HG03045 (cell line): ENCODE results near the gene MR1.

Source experiments
- ATAC-seq: cut with Tn5 transposase; IDR thresholded peaks from one replicate; pipeline ENCODE4 v1.9.1; 2021; ENCODE audit warnings: mild to moderate bottlenecking, moderate library complexity; ENCODE audit not compliant: unreplicated experiment

MR1 gene

GRCh38 chr1:181089017-181089675 is 55.4 kb downstream of the MR1 start:
- ATAC-seq = peak; percentile 13

GRCh38 chr1:181089676-181090544 is 56.1 kb downstream of the MR1 start:
- ATAC-seq = peak; percentile 35

DNA sequence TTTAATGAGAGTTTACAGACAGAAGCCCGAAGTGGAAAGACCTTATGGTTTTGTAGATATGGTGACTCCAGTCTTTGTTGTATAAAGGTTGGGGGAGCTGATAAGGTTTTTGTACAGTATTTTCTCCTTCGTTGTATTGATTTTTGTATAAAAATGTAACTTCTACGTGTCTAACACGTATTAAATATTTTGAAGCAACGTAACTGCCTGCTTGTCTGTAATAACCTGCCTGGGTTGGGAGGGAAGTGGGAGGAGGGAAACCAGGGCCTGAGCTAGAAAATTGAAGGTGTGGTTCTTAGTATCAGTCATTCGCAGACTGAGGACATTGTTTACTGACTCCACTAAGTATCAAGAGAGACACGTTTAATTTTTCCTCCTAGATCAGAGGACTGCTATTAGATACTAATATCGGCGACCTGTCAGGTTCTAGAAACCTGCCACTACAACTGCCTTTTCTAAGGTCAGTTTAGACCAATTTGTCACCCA is 56.9 kb downstream of the MR1 start:
- no peak for ATAC-seq

GRCh38 chr1:181091309-181092040 is 57.7 kb downstream of the MR1 start:
- no peak for ATAC-seq

DNA sequence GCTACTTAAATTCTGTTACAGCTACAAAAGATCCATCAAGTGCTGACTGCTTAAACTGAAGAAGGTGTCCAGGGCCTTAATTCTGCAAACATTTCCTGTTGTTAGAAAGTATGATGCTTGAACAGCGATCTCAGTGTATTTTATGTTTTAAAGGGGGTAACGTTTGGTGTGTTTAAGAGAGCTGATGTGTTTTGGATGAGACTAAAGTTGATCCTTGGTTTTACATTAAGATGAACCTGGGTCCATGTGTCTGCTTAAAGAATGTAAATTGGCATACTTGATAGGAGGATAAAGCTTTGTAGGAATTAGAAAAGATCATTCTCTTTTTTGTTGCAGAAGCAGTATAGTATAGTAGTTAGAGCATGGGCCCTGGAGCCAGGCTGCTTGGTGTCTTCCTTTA is 58.3 kb downstream of the MR1 start:
- no peak for ATAC-seq

- no peak for ATAC-seq
Measured at GRCh38 chr1:181092883-181093458, 59.2 kb downstream of the MR1 start.

GRCh38 chr1:181094416-181095212 is 60.8 kb downstream of the MR1 start:
- no peak for ATAC-seq

GRCh38 chr1:181095260-181095659 is 61.5 kb downstream of the MR1 start:
- ATAC-seq = no peak

- ATAC-seq = no peak
Measured at GRCh38 chr1:181095763-181096184, 62.0 kb downstream of the MR1 start.

- ATAC-seq = no peak
Measured at GRCh38 chr1:181097242-181097641, 63.5 kb downstream of the MR1 start.

DNA sequence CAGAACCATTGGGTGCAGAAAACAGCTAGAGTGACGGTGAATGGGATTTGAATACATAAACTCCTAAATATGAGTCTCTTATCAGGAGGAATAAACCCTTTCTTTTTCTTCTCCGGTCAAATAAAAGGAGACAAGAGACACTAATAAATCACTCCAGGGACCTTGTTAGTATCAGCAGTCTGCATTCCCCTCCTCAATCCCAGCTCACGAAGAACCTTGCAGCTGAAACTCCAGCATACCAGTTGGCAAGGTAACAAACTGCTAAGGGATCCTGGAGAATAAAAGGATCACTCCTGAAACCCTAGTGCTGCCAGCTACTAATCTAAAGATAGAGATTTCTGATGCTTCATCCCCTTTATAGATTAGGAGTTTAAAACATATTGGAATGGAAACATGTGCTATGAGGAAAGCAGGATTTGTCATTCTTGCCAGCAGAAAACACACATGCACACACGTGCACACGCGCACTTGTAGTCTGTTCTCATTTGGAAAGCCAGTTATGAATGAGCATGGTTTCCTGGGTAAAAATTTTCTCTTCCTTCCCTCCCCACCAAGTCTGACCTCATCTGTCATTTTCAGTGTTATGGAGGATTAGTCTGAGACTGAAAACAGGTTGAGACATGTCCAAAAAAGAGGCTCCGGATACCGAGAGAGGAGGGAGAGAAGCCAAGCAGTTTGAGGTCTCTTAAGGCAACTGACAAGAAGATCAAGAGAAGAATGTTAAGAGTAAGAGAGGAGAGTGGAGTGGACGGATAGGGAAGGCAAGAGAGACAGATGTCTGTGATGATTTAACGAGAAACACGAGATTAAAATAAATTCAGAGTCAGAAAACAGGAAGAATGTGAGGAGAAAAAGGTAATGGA is 65.6 kb downstream of the MR1 start:
- peak; percentile 53 for ATAC-seq

DNA sequence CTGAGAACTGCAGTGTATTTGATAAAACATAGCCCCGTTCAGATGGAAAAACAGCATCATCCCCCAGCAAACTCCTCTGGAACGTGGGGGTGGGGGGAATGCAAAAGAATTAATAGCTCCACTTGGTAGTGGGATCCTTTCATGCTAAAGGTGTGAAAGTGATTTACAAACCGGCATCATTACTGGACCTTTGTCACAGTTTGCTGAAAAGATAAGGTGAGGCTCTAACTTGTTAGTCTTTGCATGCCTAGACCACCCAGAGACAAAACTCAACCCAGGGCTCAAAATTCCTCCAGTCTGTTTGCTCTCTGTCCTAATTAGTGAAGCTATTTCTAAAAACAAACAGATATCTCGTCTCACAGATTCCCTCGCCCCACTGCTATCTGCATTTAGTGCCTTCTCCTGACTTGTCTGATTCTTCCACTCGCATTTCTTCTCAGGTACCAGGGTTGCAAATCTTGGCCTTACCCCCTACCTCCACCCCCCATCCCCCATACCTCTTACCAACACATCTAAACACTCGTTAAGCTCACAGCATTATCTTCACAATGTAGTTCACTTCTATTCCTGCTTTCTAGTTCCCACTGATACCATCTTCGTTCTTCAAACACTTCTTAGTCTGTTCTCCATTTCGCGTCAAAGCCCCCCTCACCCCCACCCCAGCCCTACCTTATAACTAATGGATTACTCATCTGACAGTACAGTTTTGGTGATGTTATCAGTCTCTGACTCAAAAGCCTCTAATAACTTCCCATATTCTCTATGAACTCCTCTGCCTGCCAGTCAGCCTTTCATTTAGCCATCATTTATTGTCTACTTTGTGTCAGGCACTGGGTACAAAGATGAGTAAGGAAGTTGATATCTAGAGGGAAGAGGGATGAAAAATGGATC is 66.5 kb downstream of the MR1 start:
- no peak for ATAC-seq

DNA sequence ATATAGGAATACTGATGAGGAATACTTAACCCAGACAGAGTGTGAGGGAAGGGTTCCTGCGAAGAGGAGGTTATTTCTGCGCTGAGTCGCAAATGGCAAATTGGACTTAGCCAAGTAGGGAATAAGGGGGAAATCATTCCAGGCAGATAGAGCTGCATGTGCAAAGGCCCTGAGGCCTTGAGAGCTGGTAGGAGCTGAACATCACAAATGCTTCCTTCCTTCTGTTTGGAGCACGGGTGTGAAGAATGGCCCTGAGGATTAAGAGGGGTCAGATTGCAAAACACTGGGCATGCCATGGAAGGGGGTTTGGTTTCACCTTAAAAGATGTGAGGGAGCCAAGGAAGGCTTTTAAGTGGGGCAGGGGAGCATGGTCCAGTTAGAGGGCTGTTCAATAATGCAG is 67.2 kb downstream of the MR1 start:
- no peak for ATAC-seq

- no peak for ATAC-seq
Measured at GRCh38 chr1:181101581-181102226, 67.9 kb downstream of the MR1 start.

DNA sequence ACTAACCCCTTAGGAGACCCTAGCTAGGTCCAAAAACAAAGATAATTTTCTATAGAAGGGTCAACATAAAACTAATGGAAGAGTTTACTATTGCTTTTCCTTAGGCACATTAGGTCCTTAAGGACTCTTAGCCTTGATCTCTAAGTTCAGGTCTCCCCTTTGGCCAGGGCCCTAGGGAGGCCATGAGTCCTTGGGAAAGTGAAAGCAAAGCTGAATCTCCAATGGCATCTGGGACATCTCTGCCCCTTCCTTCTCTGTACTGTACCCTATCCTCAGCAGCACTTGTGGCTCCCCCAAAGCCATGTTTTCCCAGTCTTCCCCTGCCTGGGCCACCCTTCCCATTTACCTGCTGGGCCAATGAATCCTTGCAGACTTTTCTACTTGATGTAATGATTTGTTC is 69.1 kb downstream of the MR1 start:
- no peak for ATAC-seq

DNA sequence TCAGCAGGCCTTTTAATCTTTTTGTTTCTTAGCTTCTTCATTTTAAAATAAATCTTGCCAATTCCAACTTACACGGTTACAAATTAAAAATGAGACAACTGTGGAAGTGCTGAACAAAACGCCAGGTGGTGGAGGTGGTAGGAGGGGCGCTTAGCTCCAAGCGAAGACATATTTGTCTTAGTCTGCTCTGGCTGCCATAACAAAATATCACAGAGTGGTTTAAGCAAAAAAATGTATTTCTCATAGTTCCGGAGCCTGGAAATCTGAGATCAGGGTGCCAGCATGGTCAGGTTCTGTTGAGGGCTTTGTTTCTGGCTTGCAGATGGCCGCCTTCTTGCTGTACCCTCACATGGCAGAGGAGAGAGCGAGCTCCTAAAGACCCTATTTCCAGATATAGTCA is 69.6 kb downstream of the MR1 start:
- no peak for ATAC-seq

GRCh38 chr1:181104042-181104789 is 70.4 kb downstream of the MR1 start:
- ATAC-seq = no peak
